Activated gamma-delta T cell (primary cell): Measurements from ENCODE around the gene ZMAT5.

Source experiments
- DNase-seq: peaks from one replicate; lab custom pipeline; 2025; lab: John Stamatoyannopoulos, UW

The ZMAT5 gene

DNA sequence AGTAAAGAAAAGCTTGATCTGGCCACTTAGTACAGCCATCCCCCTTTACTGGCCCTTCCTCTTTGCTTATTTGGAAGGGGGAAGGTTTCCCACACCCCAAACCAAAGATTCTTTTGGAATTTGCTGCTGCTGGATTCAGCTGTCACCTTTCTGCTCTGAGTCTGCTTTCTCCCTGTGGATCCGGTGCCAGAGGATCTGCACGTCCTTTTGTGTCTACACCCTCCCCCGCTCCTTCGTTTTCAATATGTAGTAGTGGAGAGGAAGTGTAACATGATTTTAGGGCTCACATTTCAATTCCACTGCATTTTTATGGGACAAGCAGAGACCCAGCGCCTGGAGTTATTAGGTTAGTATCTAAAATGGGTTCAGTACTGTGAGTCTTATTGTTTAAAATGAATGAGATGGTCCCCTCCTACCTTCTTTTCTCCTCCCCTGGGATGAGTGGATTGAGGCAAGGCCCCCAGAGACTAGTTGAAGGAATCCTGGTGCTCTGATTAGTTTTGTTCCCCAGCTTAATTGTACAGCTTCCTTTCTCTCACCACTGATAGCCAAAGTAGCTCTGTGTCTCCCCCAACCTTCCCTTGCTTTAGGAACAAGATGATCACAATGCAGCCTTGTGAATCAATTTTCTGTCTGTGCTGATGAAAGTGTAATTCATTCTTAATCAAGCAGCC is 77.5 kb downstream of the ZMAT5 start:
- no peak for DNase-seq

DNA sequence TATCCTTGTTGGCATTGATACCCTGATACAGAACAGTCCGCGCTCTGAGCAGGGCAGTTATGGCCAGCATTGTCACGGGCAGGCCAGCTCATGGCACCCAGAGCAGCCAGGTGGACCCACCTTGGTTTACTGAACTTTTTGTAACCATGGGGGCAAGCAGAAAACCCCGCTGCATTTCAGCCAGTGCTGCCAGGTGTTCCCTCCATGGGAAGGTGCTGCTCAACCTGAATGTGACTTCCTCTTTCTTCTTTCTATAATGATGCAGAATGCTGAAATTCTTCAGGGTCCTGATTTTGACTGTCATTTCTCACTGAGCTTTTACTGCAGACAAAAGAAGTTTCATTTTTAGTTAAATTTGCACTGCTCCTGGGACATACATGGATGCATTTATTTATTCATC is 82.6 kb downstream of the ZMAT5 start:
- no peak for DNase-seq

DNA sequence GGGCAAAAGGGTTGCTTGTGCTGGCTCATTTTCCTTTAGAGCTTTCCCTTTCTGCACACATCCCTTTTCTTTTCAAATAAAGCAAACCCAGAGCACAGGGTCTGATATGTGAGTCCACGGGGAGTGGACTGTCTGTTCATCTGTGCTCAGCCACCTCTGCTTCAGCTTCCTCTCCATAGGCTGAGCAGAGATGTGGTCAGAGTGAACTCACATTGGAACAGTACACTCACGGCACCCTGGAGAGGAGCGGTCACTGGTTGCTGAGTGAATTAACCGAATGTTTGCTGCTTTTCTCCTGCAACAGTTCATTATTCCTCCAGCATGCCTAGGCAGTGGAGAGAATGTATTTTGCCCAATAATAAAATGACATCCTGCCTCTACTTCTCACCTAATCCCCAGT is 83.3 kb downstream of the ZMAT5 start:
- DNase-seq = no peak
